Activated CD4-positive, alpha-beta T cell treated with anti-CD3 and anti-CD28 coated beads, Interleukin-10, Interleukin-2, amounts not matched to agents 100 ng/mL and 50 ng/mL, durations not matched to agents 16 hours and 8 hours (primary cell): ENCODE results near the gene WDR86.
A peak's percentile ranks its signal among the peaks of the same experiment; 100 is the strongest.

Experiments used
- DNase-seq: peaks from one replicate; pipeline ENCODE4 v3.0.0-alpha.2; 2020

The WDR86 gene, protein sequence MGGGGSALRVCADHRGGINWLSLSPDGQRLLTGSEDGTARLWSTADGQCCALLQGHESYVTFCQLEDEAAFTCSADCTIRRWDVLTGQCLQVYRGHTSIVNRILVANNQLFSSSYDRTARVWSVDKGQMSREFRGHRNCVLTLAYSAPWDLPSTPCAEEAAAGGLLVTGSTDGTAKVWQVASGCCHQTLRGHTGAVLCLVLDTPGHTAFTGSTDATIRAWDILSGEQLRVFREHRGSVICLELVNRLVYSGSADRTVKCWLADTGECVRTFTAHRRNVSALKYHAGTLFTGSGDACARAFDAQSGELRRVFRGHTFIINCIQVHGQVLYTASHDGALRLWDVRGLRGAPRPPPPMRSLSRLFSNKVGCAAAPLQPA

DNA sequence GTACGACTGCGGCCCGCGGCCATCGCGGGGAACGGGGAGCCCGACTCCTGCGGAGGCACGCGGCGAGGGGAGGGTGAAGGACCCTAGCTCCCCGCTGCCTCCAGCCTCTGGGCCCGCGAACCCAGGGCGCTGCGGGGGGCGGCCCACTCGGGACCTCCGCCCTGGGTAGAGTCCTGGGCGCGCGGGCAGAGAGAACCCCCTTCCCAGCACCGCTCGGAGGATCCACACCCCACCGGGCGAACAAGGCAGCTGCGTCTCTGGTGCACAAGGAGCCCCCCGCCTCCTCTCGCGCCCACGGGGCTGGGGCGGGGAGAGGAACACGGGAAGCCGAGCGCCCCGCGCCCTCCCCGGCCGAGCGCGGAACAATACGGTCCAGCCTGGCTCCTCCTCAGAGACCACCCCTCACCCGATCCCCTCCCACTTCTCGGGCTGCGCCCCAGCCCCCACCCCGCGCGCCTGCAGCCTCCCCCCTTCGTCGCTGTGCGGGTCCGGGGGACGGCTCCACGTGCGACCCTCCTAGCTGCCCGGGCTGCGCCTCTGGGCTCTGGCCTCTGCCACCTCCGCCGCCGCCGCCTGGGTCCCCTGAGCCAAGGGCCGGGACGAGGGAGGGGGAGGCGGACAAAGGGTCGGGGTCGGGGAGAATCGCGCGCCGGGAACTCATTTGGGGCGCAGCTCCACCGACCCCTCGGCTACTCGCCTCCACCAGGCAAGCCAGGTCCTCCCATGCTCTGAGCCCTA lies at the start of gene WDR86:
WDR86 (minus strand) TSS at position 372 of the 738 bp plus-strand sequence. CDS start 449 bp downstream, outside the sequence.
- no peak for DNase-seq

- DNase-seq: no peak
These were observed 47.7 kb upstream of the WDR86 start for GRCh38 chr7:151457534-151457933.

DNA sequence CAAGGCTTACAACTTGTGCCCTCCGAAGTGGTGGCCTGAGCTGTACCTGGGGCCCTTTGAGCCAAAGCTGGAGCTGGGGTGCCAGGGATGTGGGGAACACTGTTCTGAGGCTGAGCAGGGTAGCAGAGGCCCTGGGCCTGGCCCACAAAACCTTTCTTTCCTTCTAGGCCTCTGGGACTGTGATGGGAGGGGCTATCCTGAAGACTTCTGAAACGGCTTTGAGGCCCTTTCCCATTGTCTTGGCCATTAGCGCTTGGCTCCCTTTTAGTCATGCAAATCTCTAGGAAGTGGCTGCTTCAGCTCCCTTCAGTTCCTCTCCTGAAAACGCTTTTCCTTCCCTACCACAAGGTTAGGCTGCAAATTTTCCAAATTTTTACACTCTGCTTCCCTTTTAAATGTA lies 46.9 kb upstream of the WDR86 start:
- no peak for DNase-seq

GRCh38 chr7:151456276-151456675 lies 46.4 kb upstream of the WDR86 start:
- DNase-seq: no peak

DNA sequence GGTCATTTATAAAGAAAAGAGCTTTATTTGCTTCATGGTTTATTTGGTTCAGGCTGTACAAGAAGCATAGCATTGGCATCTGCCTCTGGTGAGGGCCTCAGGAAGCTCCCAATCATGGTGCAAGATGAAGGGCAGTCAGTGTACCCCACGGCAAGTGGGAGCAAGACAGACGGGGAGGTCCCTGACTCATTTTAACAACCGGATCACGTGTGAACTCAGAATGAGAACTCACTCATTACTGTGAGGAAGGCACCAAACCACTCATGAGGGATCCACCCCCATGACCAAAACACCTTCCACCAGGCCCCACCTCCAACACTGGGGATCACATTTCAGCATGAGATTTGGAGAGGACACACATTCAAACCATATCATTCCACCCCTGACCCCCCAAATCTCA lies 45.9 kb upstream of the WDR86 start:
- no peak for DNase-seq

- no peak for DNase-seq
These were observed 45.2 kb upstream of the WDR86 start for GRCh38 chr7:151454932-151455530.

- DNase-seq: no peak
These were observed 44.5 kb upstream of the WDR86 start for GRCh38 chr7:151454305-151454704.

DNA sequence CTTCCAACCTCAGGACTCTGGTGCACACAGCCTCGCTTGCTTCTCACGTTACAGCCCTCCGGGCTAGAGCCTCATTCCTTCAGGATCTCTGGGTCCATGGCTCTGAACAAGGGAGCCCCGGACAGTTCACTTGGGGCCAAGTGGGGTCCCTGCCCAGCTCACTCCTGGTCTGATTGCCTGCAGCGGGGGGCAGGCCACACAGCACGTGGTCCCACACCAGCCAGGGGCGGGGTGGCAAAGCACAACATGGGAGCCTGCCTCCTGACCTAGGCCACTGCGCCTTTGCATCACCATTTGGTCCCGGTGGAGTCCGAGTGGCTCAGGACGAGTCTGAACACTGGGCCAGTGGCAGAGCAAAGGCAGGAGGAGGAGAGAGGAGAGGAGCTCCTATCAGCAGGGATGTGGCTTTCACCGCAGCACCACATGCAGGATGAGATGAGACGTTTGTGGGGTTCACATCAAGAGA lies 43.5 kb upstream of the WDR86 start:
- no peak for DNase-seq

GRCh38 chr7:151452680-151453325 lies 43.0 kb upstream of the WDR86 start:
- DNase-seq: no peak

- DNase-seq: no peak
These were observed 42.1 kb upstream of the WDR86 start for GRCh38 chr7:151451626-151452571.

DNA sequence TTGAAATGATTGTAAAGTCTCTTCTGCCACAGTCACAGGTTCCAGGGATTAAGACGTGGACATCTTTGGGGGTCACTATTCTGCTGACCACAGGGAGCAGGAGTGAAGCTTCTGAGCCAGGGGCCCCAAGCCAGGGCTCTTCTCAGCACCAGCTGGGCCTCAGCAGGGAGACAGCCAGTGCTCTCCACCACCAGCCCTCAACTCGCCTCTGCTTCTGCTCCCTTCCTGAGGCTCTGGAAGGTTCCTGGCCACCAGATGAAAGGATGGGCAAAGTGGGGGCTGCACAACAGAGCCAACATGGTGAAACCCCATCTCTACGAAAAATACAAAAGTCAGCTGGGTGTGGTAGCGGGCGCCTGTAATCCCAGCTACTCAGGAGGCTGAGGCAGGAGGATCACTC lies 41.3 kb upstream of the WDR86 start:
- DNase-seq: no peak

- DNase-seq: no peak
These were observed 40.2 kb upstream of the WDR86 start for GRCh38 chr7:151449990-151450389.

GRCh38 chr7:151448261-151449252 lies 38.7 kb upstream of the WDR86 start:
- DNase-seq: peak; percentile 67

DNA sequence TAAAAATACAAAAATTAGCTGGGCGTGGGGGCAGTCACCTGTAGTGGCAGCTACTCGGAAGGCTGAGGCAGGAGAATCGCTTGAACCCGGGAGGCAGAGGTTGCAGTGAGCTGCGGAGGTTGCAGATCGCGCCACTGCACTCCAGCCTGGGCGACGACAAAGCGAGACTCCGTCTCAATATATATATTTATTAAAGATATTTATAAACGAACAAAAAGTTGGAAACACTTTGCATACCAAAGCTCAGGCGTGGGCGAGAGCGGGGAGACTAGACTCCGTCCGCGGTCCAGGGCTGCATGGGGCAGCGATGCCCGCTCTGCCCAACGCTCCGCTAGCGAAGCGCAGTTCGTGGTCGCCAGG lies 38.0 kb upstream of the WDR86 start:
- DNase-seq: no peak

DNA sequence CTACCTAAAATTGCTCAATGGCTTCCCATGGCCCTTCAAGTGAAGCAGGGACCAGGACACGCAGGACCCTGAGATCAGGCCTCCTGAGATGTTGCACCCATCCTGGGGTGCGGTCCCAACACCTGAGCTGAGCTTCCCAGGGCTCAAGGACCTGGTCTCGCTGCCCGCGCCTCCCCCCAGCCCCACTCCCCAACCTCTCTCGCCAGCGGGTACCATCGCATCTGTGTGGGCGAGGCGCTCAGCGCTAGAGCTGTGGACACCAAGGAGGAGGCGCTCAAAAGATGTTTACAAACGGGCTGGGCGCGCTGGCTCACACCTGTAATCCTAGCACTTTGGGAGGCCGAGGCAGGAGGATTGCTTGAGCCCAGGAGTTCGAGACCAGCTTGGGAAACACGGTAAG lies 37.5 kb upstream of the WDR86 start:
- DNase-seq: no peak

DNA sequence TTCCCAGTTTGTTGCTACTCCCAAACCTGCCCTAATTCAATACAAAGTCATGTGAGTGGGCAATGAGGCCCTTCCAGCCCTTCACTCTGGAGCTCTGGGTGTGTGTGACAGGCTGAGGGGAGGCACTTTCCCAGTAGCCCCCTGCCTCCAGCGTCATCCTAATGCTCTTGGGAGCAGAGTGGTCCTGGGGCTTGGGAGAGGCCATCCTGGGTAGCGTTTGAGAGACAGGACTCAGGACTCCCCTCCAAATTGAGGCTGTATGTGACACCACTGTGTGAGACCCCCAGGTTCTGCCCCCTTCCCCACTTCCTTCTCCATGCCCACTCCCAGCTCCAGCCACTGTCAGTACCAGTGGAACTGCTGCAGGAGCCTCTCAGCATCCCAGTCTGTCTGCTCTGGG lies 36.6 kb upstream of the WDR86 start:
- DNase-seq: no peak

DNA sequence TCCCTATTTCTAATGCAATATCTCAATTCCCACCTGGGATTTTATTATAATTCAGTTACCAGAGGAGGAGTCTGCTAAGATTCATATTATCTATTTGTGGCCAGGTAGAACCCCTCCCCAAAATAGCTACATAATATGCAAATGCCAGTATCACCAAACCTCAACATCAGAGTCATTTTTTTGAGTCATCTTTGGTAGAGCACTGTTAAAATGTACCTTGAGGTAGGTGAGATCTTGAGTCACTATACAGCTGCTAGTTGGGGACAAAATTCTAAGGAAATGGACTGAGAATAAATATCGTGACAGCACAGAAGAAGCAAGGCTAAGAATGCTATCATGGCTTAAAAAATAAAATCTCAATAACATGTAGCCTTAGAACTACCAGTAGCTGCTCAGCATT lies 34.8 kb upstream of the WDR86 start:
- DNase-seq: no peak

DNA sequence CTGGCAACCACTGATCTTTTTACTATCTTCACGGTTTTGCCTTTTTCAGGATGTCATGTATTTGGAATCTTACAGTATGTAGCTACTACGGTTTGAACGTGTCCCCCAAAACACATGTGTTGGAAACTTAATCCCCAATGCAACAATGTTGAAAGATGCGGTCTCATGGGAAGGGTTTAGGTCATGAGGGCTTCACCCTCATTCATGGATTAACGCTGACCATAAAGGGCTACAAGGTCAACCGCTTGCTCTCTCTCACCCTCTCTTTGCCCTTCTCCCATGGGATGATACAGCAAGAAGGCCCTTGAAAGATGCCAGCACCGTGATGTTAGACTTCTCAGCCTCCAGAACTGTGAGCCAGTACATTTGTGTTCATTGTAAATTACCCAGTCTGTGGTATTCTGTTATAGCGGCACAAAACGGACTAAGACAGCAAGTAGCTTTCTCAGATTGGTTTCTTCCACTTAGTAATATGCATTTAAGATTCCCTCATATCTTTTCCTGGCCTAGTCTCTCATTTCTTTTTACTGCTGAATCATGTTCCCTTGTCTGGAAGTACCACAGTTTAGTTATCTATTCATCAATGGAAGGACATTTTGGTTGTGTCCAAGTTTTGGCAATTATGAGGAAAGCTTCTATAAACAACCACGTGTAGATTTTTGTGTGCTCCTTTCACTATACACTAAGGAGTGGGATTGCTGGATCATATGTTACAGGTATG lies 33.1 kb upstream of the WDR86 start:
- no peak for DNase-seq

- no peak for DNase-seq
These were observed 31.1 kb upstream of the WDR86 start for GRCh38 chr7:151440799-151441445.
